HEK293 (cell line): ENCODE data around the gene ERBB4.

ENCODE experiments used
- CTCF ChIA-PET: fragments of 350-600 bp; formaldehyde crosslinking; extraction: SDS; loops from one replicate; lab custom pipeline; 2021; ENCODE audit warnings: antibody characterized with exemption; lab: Yijun Ruan, JAX
- POLR2A ChIA-PET: fragments of 300-600 bp; formaldehyde crosslinking; extraction: SDS; loops from one replicate; lab custom pipeline; 2020; ENCODE audit warnings: antibody characterized with exemption, inconsistent platforms; lab: Yijun Ruan, JAX
- H3K27ac ChIP-seq: fragments of 200-500 bp; sonication (Bioruptor generic); 2 replicates; pipeline ENCODE4 v1.5.1; 2014; ENCODE audit warnings: low read depth, low read length, control low read depth, inconsistent platforms; ENCODE audit errors: extremely low read depth
- H3K36me3 ChIP-seq, 2 experiments: fragments of 200-500 bp in 1 of 2; sonication (Bioruptor generic) in 1 of 2; 1 replicate in 1 of 2; 2 replicates in 1 of 2; pipeline ENCODE4 v1.5.1; 2014 to 2017; ENCODE audit warnings: inconsistent platforms in 2 of 2, low read length in 2 of 2; ENCODE audit not compliant: control insufficient read depth in 2 of 2, insufficient read depth in 1 of 2
- H3K4me1 ChIP-seq: fragments of 200-500 bp; sonication (Bioruptor generic); 2 replicates; pipeline ENCODE4 v1.5.1; 2014; ENCODE audit warnings: mild to moderate bottlenecking, low read length, inconsistent platforms; ENCODE audit not compliant: control insufficient read depth, insufficient read depth
- H3K4me3 ChIP-seq: 2 replicates; pipeline ENCODE4 v1.5.1; 2011; ENCODE audit warnings: low read depth, mild to moderate bottlenecking, control low read depth, low read length, moderate library complexity
- H3K9me3 ChIP-seq: fragments of 200-500 bp; sonication (Bioruptor generic); 2 replicates; pipeline ENCODE4 v1.5.1; 2014; ENCODE audit warnings: low read depth, low read length, inconsistent platforms; ENCODE audit not compliant: control insufficient read depth, insufficient read depth
- GLI4 ChIP-seq: fragments of 450-650 bp; formaldehyde crosslinking; IDR thresholded peaks from 2 replicates; pipeline ENCODE4 v1.5.1; 2016; ENCODE audit warnings: missing biosample characterization, missing genetic modification characterization
- HOXA7 ChIP-seq: sonication (generic); formaldehyde crosslinking; IDR thresholded peaks from 2 replicates; pipeline ENCODE4 v1.8.1; 2022; ENCODE audit warnings: missing genetic modification reagents, borderline replicate concordance
- PBX3 ChIP-seq: sonication (generic); formaldehyde crosslinking; IDR thresholded peaks from 2 replicates; pipeline ENCODE4 v1.8.1; 2022; ENCODE audit warnings: mild to moderate bottlenecking, moderate library complexity, missing genetic modification reagents
- PRDM2 ChIP-seq: fragments of 450-650 bp; formaldehyde crosslinking; IDR thresholded peaks from 2 replicates; pipeline ENCODE4 v1.5.1; 2016; ENCODE audit warnings: missing biosample characterization, missing genetic modification characterization, borderline replicate concordance
- TCF7L2 ChIP-seq: IDR thresholded peaks from 2 replicates; pipeline ENCODE4 v1.6.1; 2011; ENCODE audit warnings: low read depth, mild to moderate bottlenecking, inconsistent platforms, low read length, moderate library complexity, borderline replicate concordance
- ZFHX2 ChIP-seq: fragments of 450-650 bp; formaldehyde crosslinking; conservative IDR thresholded peaks from 2 replicates; pipeline ENCODE4 v1.5.1; 2016; ENCODE audit warnings: missing biosample characterization, missing genetic modification characterization
- ZIC2 ChIP-seq: fragments of 450-650 bp; formaldehyde crosslinking; IDR thresholded peaks from 2 replicates; pipeline ENCODE4 v1.5.1; 2016; ENCODE audit warnings: missing biosample characterization, missing genetic modification characterization
- ZNF10 ChIP-seq: fragments of 450-650 bp; formaldehyde crosslinking; IDR thresholded peaks from 2 replicates; pipeline ENCODE4 v1.5.1; 2017; ENCODE audit warnings: missing biosample characterization, missing genetic modification characterization
- ZNF114 ChIP-seq: fragments of 450-650 bp; formaldehyde crosslinking; IDR thresholded peaks from 2 replicates; pipeline ENCODE4 v1.5.0; 2017; ENCODE audit warnings: missing biosample characterization, missing genetic modification characterization
- ZNF146 ChIP-seq: fragments of 450-650 bp; formaldehyde crosslinking; IDR thresholded peaks from 2 replicates; pipeline ENCODE4 v1.5.1; 2016; ENCODE audit warnings: missing biosample characterization, missing genetic modification characterization
- ZNF530 ChIP-seq: fragments of 450-650 bp; formaldehyde crosslinking; IDR thresholded peaks from 2 replicates; pipeline ENCODE4 v1.5.1; 2016; ENCODE audit warnings: low read depth, missing biosample characterization, missing genetic modification characterization
- ZNF596 ChIP-seq: fragments of 450-650 bp; IDR thresholded peaks from 2 replicates; pipeline ENCODE4 v1.5.0; 2018; ENCODE audit warnings: missing biosample characterization, mild to moderate bottlenecking, missing genetic modification characterization, moderate library complexity
- TF ChIP-seq, protein P1 (sequence below): fragments of 450-650 bp; formaldehyde crosslinking; IDR thresholded peaks from 2 replicates; pipeline ENCODE4 v1.5.1; 2016; ENCODE audit warnings: missing biosample characterization, missing genetic modification characterization
- TF ChIP-seq, protein P2 (sequence below): fragments of 450-650 bp; formaldehyde crosslinking; IDR thresholded peaks from 2 replicates; pipeline ENCODE4 v1.5.1; 2016; ENCODE audit warnings: missing biosample characterization, missing genetic modification characterization
- TF ChIP-seq, protein P3 (sequence below): fragments of 450-650 bp; formaldehyde crosslinking; IDR thresholded peaks from 2 replicates; pipeline ENCODE4 v1.5.1; 2017; ENCODE audit warnings: missing biosample characterization, missing genetic modification characterization
- TF ChIP-seq, protein P4 (sequence below): fragments of 450-650 bp; formaldehyde crosslinking; IDR thresholded peaks from 2 replicates; pipeline ENCODE4 v1.5.1; 2017; ENCODE audit warnings: missing biosample characterization, missing genetic modification characterization

ERBB4 gene

GRCh38 chr2:211487733-211488132 is 1050.9 kb downstream of the ERBB4 start (continued):
- TF ChIP-seq ZFHX2 (no peak), ZNF10 (tag by site-specific recombination) (no peak), HOXA7 (no peak)

DNA sequence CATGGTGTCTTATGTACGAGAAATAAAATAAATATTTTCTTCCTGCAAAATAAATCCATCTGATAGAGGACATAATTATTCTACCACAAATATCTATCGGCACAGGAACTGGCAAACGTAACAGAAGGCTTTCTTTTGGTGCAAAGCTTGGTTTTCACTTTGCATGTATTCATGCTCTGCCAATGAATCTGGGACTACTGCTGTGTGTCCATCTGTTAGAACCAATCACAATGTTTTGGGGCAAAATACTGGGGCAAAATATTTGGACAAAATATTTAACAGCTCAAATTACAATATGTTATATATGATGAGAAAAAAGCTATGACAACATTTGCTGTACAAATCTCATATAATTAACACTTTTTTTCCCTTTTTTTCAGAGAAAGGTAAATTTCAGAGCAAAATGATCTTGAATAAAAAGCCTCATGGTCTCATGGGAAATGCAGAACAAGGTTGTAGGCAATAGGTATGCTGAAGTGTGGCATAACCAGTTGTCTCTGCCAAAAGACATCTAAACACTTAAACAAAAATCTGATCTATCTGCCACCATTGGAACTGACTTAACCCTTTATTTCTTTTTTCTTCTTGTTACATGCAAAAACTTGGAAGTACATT is 1059.0 kb downstream of the ERBB4 start:
- Histone ChIP-seq H3K27ac (no peak overlapping the region), H3K4me1 (no peaks in the 10 kb centered on the region), H3K4me3 (no peak overlapping the region), H3K9me3 (no peaks in the 10 kb centered on the region), H3K36me3 (no peaks in the 10 kb centered on the region)
- CTCF ChIA-PET, result no interaction called here
- POLR2A ChIA-PET, result no interaction called here
- TF ChIP-seq, protein P1, sequence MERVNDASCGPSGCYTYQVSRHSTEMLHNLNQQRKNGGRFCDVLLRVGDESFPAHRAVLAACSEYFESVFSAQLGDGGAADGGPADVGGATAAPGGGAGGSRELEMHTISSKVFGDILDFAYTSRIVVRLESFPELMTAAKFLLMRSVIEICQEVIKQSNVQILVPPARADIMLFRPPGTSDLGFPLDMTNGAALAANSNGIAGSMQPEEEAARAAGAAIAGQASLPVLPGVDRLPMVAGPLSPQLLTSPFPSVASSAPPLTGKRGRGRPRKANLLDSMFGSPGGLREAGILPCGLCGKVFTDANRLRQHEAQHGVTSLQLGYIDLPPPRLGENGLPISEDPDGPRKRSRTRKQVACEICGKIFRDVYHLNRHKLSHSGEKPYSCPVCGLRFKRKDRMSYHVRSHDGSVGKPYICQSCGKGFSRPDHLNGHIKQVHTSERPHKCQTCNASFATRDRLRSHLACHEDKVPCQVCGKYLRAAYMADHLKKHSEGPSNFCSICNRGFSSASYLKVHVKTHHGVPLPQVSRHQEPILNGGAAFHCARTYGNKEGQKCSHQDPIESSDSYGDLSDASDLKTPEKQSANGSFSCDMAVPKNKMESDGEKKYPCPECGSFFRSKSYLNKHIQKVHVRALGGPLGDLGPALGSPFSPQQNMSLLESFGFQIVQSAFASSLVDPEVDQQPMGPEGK (tag by site-specific recombination), result no peak
- TF ChIP-seq ZNF114 (tag by site-specific recombination), result no peak
- no peak for TF ChIP-seq ZNF146 (tag by site-specific recombination)
- TF ChIP-seq ZIC2 (tag by site-specific recombination), result no peak
- TF ChIP-seq, protein P2, sequence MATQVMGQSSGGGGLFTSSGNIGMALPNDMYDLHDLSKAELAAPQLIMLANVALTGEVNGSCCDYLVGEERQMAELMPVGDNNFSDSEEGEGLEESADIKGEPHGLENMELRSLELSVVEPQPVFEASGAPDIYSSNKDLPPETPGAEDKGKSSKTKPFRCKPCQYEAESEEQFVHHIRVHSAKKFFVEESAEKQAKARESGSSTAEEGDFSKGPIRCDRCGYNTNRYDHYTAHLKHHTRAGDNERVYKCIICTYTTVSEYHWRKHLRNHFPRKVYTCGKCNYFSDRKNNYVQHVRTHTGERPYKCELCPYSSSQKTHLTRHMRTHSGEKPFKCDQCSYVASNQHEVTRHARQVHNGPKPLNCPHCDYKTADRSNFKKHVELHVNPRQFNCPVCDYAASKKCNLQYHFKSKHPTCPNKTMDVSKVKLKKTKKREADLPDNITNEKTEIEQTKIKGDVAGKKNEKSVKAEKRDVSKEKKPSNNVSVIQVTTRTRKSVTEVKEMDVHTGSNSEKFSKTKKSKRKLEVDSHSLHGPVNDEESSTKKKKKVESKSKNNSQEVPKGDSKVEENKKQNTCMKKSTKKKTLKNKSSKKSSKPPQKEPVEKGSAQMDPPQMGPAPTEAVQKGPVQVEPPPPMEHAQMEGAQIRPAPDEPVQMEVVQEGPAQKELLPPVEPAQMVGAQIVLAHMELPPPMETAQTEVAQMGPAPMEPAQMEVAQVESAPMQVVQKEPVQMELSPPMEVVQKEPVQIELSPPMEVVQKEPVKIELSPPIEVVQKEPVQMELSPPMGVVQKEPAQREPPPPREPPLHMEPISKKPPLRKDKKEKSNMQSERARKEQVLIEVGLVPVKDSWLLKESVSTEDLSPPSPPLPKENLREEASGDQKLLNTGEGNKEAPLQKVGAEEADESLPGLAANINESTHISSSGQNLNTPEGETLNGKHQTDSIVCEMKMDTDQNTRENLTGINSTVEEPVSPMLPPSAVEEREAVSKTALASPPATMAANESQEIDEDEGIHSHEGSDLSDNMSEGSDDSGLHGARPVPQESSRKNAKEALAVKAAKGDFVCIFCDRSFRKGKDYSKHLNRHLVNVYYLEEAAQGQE, result no peak
- no peak for TF ChIP-seq TCF7L2
- no peak for TF ChIP-seq GLI4
- TF ChIP-seq PRDM2 (tag by site-specific recombination), result no peak

DNA sequence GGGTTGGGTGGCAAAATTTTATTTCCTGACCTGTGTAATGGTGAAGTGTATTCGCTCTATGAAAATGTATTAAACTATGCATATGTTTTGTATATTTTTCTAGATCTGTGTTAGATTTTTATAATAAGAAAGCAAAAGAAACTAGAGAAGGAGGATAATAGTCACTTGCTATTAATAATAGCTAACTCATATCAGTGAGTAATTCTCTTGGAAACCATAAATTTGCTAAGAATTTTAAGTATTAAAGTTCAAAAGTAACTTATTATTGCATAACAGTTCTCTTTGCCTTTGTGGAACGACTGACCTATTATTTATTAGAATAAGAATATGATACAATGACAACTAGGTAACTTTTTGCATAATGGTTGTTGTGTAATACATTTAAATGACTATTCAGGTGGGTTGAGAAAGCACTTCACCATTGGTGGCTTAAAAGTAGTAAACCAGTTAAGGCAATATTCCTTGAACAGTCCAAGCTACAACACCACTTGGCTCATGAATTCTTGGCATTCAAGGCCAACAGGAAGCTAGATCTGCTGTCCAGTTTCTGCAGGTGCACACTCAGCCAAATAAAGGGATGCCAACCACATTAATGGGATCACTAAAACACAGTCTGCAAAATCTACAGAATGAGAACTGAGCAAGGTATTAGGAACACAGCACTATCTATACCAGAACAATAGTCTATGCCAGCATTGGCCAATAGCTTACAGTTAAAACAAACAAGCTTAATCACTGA is 1060.9 kb downstream of the ERBB4 start:
- ChIA-PET CTCF (no interaction called here), POLR2A (no interaction called here)
- no peaks in the 10 kb centered on the region for H3K36me3 ChIP-seq
- no peaks in the 10 kb centered on the region for H3K4me1 ChIP-seq
- H3K9me3 ChIP-seq, result no peaks in the 10 kb centered on the region
- no peak overlapping the region for H3K4me3 ChIP-seq
- H3K27ac ChIP-seq, result no peak overlapping the region
- TF ChIP-seq, protein P3, sequence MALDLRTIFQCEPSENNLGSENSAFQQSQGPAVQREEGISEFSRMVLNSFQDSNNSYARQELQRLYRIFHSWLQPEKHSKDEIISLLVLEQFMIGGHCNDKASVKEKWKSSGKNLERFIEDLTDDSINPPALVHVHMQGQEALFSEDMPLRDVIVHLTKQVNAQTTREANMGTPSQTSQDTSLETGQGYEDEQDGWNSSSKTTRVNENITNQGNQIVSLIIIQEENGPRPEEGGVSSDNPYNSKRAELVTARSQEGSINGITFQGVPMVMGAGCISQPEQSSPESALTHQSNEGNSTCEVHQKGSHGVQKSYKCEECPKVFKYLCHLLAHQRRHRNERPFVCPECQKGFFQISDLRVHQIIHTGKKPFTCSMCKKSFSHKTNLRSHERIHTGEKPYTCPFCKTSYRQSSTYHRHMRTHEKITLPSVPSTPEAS (tag by site-specific recombination), result no peak
- TF ChIP-seq ZNF596 (tag by site-specific recombination) (no peak), ZNF530 (tag by site-specific recombination) (no peak), PBX3 (CRISPR knock-in tag) (no peak)
- TF ChIP-seq, protein P4, sequence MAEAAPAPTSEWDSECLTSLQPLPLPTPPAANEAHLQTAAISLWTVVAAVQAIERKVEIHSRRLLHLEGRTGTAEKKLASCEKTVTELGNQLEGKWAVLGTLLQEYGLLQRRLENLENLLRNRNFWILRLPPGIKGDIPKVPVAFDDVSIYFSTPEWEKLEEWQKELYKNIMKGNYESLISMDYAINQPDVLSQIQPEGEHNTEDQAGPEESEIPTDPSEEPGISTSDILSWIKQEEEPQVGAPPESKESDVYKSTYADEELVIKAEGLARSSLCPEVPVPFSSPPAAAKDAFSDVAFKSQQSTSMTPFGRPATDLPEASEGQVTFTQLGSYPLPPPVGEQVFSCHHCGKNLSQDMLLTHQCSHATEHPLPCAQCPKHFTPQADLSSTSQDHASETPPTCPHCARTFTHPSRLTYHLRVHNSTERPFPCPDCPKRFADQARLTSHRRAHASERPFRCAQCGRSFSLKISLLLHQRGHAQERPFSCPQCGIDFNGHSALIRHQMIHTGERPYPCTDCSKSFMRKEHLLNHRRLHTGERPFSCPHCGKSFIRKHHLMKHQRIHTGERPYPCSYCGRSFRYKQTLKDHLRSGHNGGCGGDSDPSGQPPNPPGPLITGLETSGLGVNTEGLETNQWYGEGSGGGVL, result no peak
